SH-SY5Y (cell line): Measurements from ENCODE around the gene SRMS.

ENCODE experiments used
- GATA2 ChIP-seq: IDR thresholded peaks from 2 replicates; pipeline ENCODE4 v1.6.1; 2011; ENCODE audit warnings: mild to moderate bottlenecking, low read depth, low read length
- GATA3 ChIP-seq: IDR thresholded peaks from 2 replicates; pipeline ENCODE4 v1.6.1; 2011; ENCODE audit warnings: low read depth, mild to moderate bottlenecking, low read length, moderate library complexity

SRMS gene

GRCh38 chr20:63564036-63564810 lies 16.7 kb upstream of the SRMS start:
- TF ChIP-seq GATA3 (no peak), GATA2 (no peak)

- TF ChIP-seq GATA3, result no peak
- TF ChIP-seq GATA2, result no peak
Measured at GRCh38 chr20:63563225-63563935, 15.8 kb upstream of the SRMS start.

GRCh38 chr20:63562461-63563224 lies 15.1 kb upstream of the SRMS start:
- TF ChIP-seq GATA2 (no peak), GATA3 (no peak)

- TF ChIP-seq GATA2, result no peak
- TF ChIP-seq GATA3, result no peak
Measured at GRCh38 chr20:63561624-63562396, 14.3 kb upstream of the SRMS start.

- TF ChIP-seq GATA2, result no peak
- TF ChIP-seq GATA3, result no peak
Measured at GRCh38 chr20:63560856-63561609, 13.5 kb upstream of the SRMS start.

- TF ChIP-seq GATA2 (no peak), GATA3 (no peak)
Measured at GRCh38 chr20:63560333-63560805, 12.8 kb upstream of the SRMS start.

- no peak for TF ChIP-seq GATA3
- TF ChIP-seq GATA2, result no peak
Measured at GRCh38 chr20:63558804-63559484, 11.4 kb upstream of the SRMS start.

GRCh38 chr20:63557481-63557891 lies 9.9 kb upstream of the SRMS start:
- TF ChIP-seq GATA3 (no peak), GATA2 (no peak)

GRCh38 chr20:63556873-63557478 lies 9.4 kb upstream of the SRMS start:
- no peak for TF ChIP-seq GATA3
- no peak for TF ChIP-seq GATA2

- TF ChIP-seq GATA2, result no peak
- no peak for TF ChIP-seq GATA3
Measured at GRCh38 chr20:63555661-63556381, 8.3 kb upstream of the SRMS start.
